Calu3 (cell line): ENCODE data around the gene PTPRN2. TPM values are rescaled to one million over a fixed set of nuclear protein-coding genes. Genes with fewer than 3 reads are reported as not detected.

ENCODE experiments used
- BruUV-seq: library from RNA; stranded (reverse); fragments of 400-500 nt; replicated peaks from 2 replicates; lab custom pipeline; 2021; lab: Mats Ljungman, UMichigan
- CTCF ChIA-PET: fragments of 300-600 bp; sonication (Branson Sonifier 250); formaldehyde crosslinking; loops from one replicate; lab custom pipeline; 2022; ENCODE audit warnings: antibody characterized with exemption; lab: Charles Lee
- DNase-seq: peaks from one replicate; pipeline ENCODE4 v3.0.0; 2022
- H3K27ac Mint-ChIP-seq: one replicate; pipeline ENCODE4 v1.8.0; 2022; ENCODE audit warnings: mixed read lengths; ENCODE audit not compliant: unreplicated experiment
- H3K27me3 Mint-ChIP-seq: one replicate; pipeline ENCODE4 v1.8.0; 2022; ENCODE audit warnings: mixed read lengths; ENCODE audit not compliant: unreplicated experiment
- H3K36me3 Mint-ChIP-seq: one replicate; pipeline ENCODE4 v1.8.0; 2022; ENCODE audit warnings: mild to moderate bottlenecking, moderate library complexity, mixed read lengths; ENCODE audit not compliant: insufficient read depth, unreplicated experiment
- H3K4me1 Mint-ChIP-seq: one replicate; pipeline ENCODE4 v1.8.0; 2022; ENCODE audit warnings: mild to moderate bottlenecking, low read depth, mixed read lengths; ENCODE audit not compliant: unreplicated experiment
- H3K4me3 Mint-ChIP-seq: one replicate; pipeline ENCODE4 v1.8.0; 2022; ENCODE audit warnings: mild to moderate bottlenecking, low read depth, moderate library complexity, mixed read lengths; ENCODE audit not compliant: unreplicated experiment
- H3K9me3 Mint-ChIP-seq: one replicate; pipeline ENCODE4 v1.8.0; 2022; ENCODE audit warnings: low read depth, mixed read lengths; ENCODE audit not compliant: unreplicated experiment
- CTCF ChIP-seq: fragments of 200-600 bp; IDR thresholded peaks from one replicate; pipeline ENCODE4 v1.8.0; 2022; ENCODE audit warnings: antibody characterized with exemption; ENCODE audit not compliant: unreplicated experiment
- intact Hi-C: fragments of 100-400 bp; cut with micrococcal nuclease; formaldehyde crosslinking; loops from one replicate; pipeline ENCODE4 v1.10.0; 2022; ENCODE audit not compliant: unreplicated experiment
- total RNA-seq: library from RNA; stranded (reverse); gene quantifications from 2 replicates; pipeline ENCODE4 v1.2.3, GENCODE V29; 2022

Gene PTPRN2
- total RNA-seq, 1 experiment from 2014 or later: 2.0 TPM

GRCh38 chr7:158546626-158547025 lies 41.0 kb downstream of the PTPRN2 start:
- no peak for DNase-seq
- CTCF ChIA-PET: no interaction called here
- Mint-ChIP-seq H3K27me3 (no peaks in the 10 kb centered on the region), H3K27ac (no peak overlapping the region), H3K4me1 (no peaks in the 10 kb centered on the region), H3K9me3 (peaks cover 4% of the 10 kb centered on the region), H3K36me3 (peaks cover 6% of the 10 kb centered on the region), H3K4me3 (no peak overlapping the region)
- intact Hi-C loops: no loop called here
- no TSS peak for BruUV-seq
- TF ChIP-seq CTCF: no peak

- CTCF ChIA-PET: no interaction called here
- no TSS peak for BruUV-seq
- TF ChIP-seq CTCF: no peak
- no peaks in the 10 kb centered on the region for H3K4me1 Mint-ChIP-seq
- no peak for DNase-seq
- no peak overlapping the region for H3K4me3 Mint-ChIP-seq
- intact Hi-C loops: no loop called here
- peaks cover 6% of the 10 kb centered on the region for H3K36me3 Mint-ChIP-seq
- no peak overlapping the region for H3K27ac Mint-ChIP-seq
- H3K9me3 Mint-ChIP-seq: peaks cover 7% of the 10 kb centered on the region
- no peaks in the 10 kb centered on the region for H3K27me3 Mint-ChIP-seq
Measured at GRCh38 chr7:158546214-158546613, 41.4 kb downstream of the PTPRN2 start.

GRCh38 chr7:158544708-158545107 lies 42.9 kb downstream of the PTPRN2 start:
- H3K4me3 Mint-ChIP-seq: no peak overlapping the region
- H3K27me3 Mint-ChIP-seq: no peaks in the 10 kb centered on the region
- CTCF ChIA-PET: interaction anchor here (1.2 kb wide), 1 partner anchor 28 kb away, joined by 4 read pairs; no protein-coding TSS in a partner anchor
- H3K4me1 Mint-ChIP-seq: no peaks in the 10 kb centered on the region
- H3K36me3 Mint-ChIP-seq: peaks cover 6% of the 10 kb centered on the region
- peaks cover 7% of the 10 kb centered on the region for H3K9me3 Mint-ChIP-seq
- TF ChIP-seq CTCF: no peak
- intact Hi-C loops: no loop called here
- no peak overlapping the region for H3K27ac Mint-ChIP-seq
- no peak for DNase-seq
- BruUV-seq: no TSS peak

- no peaks in the 10 kb centered on the region for H3K27me3 Mint-ChIP-seq
- BruUV-seq: no TSS peak
- H3K4me3 Mint-ChIP-seq: no peak overlapping the region
- intact Hi-C loops: no loop called here
- peaks cover 7% of the 10 kb centered on the region for H3K9me3 Mint-ChIP-seq
- H3K27ac Mint-ChIP-seq: no peak overlapping the region
- no peak for TF ChIP-seq CTCF
- H3K4me1 Mint-ChIP-seq: no peaks in the 10 kb centered on the region
- CTCF ChIA-PET: no interaction called here
- DNase-seq: no peak
- H3K36me3 Mint-ChIP-seq: peaks cover 6% of the 10 kb centered on the region
Measured at GRCh38 chr7:158543840-158544239, 43.8 kb downstream of the PTPRN2 start.
